Superior temporal gyrus (tissue), 1 donor: Measurements from ENCODE around the gene SFT2D1.

ENCODE experiments used
- DNase-seq: peaks from one replicate; pipeline ENCODE4 v3.0.0-alpha.2; 2016; ENCODE audit errors: extremely low spot score

The SFT2D1 gene

GRCh38 chr6:166307082-166308032 is 35.0 kb downstream of the SFT2D1 start:
- peak; percentile 60 for DNase-seq

- peak; percentile 68 for DNase-seq
These were observed 35.8 kb downstream of the SFT2D1 start for GRCh38 chr6:166306378-166307081.

GRCh38 chr6:166305562-166306117 is 36.7 kb downstream of the SFT2D1 start:
- peak; percentile 79 for DNase-seq

- no peak for DNase-seq
These were observed 38.2 kb downstream of the SFT2D1 start for GRCh38 chr6:166304106-166304505.

- DNase-seq: no peak
These were observed 40.5 kb downstream of the SFT2D1 start for GRCh38 chr6:166301611-166302529.

DNA sequence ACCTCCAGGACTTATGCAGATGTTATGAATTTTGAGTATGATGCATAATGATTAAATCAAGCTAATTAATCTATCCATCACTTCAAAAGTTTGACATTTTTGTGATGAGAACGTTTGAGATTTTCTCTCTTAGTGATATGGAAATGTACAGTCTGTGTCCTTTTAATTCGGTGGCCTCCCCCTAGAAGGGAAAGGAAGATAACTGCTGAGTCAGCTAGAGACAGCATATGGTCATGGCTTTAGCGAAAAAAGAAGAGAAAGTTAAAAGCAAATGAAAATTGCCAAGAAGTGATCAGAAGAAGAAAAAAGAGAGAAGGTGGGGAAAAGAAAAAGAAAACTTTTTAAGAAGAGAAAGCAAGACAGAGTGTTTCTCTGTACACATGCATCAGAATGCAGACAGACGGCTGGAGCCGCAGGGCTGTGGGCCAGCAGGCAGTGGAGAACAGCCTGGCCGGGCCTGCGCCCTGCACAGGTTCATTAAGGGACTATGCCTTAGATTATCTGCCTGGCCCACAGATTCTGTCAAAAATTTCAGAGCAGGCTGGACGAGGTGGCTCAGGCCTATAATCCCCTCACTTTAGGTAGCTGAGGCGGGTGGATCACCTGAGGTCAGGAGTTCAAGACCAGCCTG is 41.9 kb downstream of the SFT2D1 start:
- no peak for DNase-seq

GRCh38 chr6:166297606-166298005 is 44.7 kb downstream of the SFT2D1 start:
- DNase-seq: peak; percentile 96

DNA sequence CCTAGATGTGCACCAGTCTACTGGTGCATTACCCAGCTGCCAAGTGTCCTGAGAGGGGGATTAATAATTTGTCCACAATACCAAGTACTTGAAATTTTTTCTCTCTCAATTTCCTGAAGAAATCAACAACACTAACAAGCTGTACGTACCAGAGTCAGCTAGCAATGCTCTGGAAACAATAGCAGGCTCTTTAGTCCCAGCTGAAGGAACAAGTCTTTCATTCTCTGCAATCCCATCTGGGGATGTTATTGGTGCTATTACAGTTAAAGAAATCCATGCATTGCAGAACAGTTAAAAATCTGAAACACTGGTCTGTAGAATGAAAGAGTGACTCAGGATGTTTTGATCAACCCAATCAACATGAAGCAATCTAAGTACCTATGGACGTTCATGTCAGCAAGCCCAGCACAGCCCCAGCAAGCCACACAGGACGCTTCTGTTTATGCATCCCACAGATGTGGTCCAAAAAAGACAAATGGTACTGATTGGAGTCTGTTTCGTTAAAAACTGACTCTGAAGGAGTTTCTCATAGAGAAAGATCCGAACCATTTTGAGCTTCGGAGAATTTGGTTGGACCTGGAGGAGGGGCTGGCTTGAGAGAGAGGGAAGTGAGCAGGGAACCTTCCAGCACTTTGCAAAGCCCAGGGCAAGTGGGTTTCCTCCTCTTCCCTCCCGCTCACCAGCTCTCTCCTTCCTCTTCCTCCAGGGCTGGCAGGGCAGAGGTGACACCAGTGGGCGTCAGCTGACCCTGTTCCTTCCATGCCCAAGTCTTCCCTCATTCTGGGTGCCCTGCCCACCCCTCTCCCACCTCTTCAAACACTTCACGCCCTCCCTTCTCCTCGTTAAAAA is 46.1 kb downstream of the SFT2D1 start:
- peak; percentile 87 for DNase-seq

- peak; percentile 76 for DNase-seq
These were observed 48.4 kb downstream of the SFT2D1 start for GRCh38 chr6:166293731-166294584.

GRCh38 chr6:166289207-166290060 is 52.9 kb downstream of the SFT2D1 start:
- DNase-seq: no peak

- DNase-seq: no peak
These were observed 55.5 kb downstream of the SFT2D1 start for GRCh38 chr6:166286839-166287271.

DNA sequence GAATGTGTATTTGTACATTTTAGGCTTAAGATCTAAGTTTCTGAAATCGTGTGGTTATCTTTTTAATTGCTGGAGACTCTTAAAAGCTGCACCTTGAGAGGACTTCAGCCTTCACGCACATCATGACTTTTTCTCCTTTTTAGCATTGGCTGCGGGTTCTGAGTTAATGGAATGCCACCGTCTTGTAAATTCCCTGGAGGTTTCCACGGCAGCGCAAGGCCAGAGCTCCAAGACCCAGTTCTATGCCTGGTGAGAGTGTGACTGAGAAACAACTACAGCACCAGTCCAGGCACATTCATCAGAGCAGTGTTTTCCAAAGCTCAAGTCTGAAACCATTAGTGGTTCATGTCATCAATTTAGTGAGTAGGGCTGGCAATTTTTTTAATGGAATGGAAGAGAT is 57.1 kb downstream of the SFT2D1 start:
- peak; percentile 12 for DNase-seq

GRCh38 chr6:166284640-166285039 is 57.7 kb downstream of the SFT2D1 start:
- DNase-seq: no peak

GRCh38 chr6:166282394-166283032 is 59.8 kb downstream of the SFT2D1 start:
- no peak for DNase-seq

GRCh38 chr6:166281104-166281503 is 61.2 kb downstream of the SFT2D1 start:
- DNase-seq: no peak

DNA sequence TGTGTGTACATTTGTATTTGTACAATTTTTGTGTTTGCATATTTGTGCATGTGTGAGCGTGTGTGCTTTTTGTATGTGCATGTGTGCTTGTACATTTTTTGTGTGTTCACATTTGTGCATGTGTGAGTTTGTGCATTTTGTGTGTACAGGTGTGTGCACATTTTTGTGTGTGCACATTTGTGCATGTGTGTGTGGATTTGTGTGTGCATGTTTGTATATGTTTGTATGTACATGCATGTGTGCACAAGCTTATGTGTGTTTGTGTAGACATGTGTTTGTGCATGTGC is 63.0 kb downstream of the SFT2D1 start:
- no peak for DNase-seq

DNA sequence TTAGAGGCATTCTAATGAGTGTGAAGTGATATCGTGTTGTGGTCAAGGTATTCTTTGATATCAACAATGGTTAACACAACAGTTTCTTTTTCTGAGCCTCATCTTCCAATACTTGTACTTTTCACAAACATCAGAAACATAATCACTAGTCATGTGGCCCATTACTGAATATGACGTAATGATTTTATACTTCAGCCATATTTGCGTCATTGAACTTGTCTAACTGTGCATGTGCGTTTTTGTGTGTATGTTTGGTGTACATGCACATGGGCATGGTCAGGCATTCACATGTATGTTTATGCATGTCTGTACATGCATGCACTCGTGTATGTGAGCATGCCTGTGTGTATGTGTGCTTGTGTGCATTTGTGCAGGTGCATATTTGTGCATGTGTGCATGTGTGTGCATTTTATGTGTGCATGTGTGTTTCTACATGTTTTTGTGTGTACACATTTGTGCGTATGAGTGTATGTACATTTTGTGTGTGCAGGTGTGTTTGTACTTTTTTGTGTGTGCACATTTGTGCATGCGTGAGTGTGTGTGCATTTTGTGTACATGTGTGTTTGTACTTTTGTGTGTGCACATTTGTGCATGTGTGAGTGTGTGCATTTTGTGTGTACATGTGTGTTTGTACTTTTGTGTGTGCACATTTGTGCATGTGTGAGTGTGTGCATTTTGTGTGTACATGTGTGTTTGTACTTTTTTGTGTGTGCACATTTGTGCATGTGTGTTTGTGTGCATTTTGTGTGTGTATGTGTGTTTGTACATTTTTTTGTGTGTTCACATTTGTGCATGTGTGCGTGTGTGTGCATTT is 63.6 kb downstream of the SFT2D1 start:
- no peak for DNase-seq
